Skin epidermis (tissue), 12 donors: ENCODE results near the gene CACNA2D4.

Experiments used
- H3K27ac ChIP-seq, 21 experiments: fragments of 200-600 bp; sonication (generic) in 11 of 21; one replicate each; pipeline ENCODE4 v1.5.0; 2020; ENCODE audit warnings: mild to moderate bottlenecking in 3 of 21, inconsistent platforms in 2 of 21, moderate library complexity in 2 of 21
- H3K4me3 ChIP-seq, 7 experiments: fragments of 200-600 bp; sonication (generic) in 2 of 7; one replicate each; pipeline ENCODE4 v1.5.0; 2020; ENCODE audit warnings: inconsistent platforms in 2 of 7, mild to moderate bottlenecking in 2 of 7, moderate library complexity in 1 of 7

CACNA2D4 gene

GRCh38 chr12:1778911-1779310, 139.5 kb downstream of the CACNA2D4 start:
- H3K27ac ChIP-seq = peak overlapping the region in 1 of 21 experiments; percentile 44
- H3K4me3 ChIP-seq = no peak overlapping the region

- Histone ChIP-seq H3K4me3 (no peak overlapping the region), H3K27ac (peak overlapping the region in 1 of 21 experiments; percentile 12)
These were observed 140.7 kb downstream of the CACNA2D4 start for GRCh38 chr12:1777798-1778197.

GRCh38 chr12:1776170-1776921, 142.1 kb downstream of the CACNA2D4 start:
- H3K27ac ChIP-seq = peak overlapping the region in 3 of 21 experiments; percentile 12 to 56 (median 30)

GRCh38 chr12:1773937-1774655, 144.4 kb downstream of the CACNA2D4 start:
- Histone ChIP-seq H3K27ac (peak overlapping the region in 1 of 21 experiments; percentile 34), H3K4me3 (no peak overlapping the region)

More at GRCh38 chr12:1776170-1776921, 142.1 kb downstream of the CACNA2D4 start:
- no peak overlapping the region for H3K4me3 ChIP-seq

- H3K27ac ChIP-seq = no peak overlapping the region
- no peak overlapping the region for H3K4me3 ChIP-seq
These were observed 148.5 kb downstream of the CACNA2D4 start for GRCh38 chr12:1769809-1770494.

- no peak overlapping the region for H3K27ac ChIP-seq
- H3K4me3 ChIP-seq = no peak overlapping the region
These were observed 149.8 kb downstream of the CACNA2D4 start for GRCh38 chr12:1768615-1769014.

GRCh38 chr12:1767407-1768090, 150.9 kb downstream of the CACNA2D4 start:
- H3K4me3 ChIP-seq = no peak overlapping the region
- peak overlapping the region in 1 of 21 experiments; percentile 27 for H3K27ac ChIP-seq

- Histone ChIP-seq H3K27ac (no peak overlapping the region), H3K4me3 (no peak overlapping the region)
These were observed 152.3 kb downstream of the CACNA2D4 start for GRCh38 chr12:1766110-1766509.

GRCh38 chr12:1763153-1763552, 155.3 kb downstream of the CACNA2D4 start:
- H3K27ac ChIP-seq = no peak overlapping the region
- no peak overlapping the region for H3K4me3 ChIP-seq

GRCh38 chr12:1761857-1762256, 156.6 kb downstream of the CACNA2D4 start:
- H3K4me3 ChIP-seq = no peak overlapping the region

GRCh38 chr12:1760566-1761382, 157.7 kb downstream of the CACNA2D4 start:
- no peak overlapping the region for H3K27ac ChIP-seq
- no peak overlapping the region for H3K4me3 ChIP-seq

More at GRCh38 chr12:1761857-1762256, 156.6 kb downstream of the CACNA2D4 start:
- no peak overlapping the region for H3K27ac ChIP-seq

- peak overlapping the region in 1 of 21 experiments; percentile 56 for H3K27ac ChIP-seq
- H3K4me3 ChIP-seq = no peak overlapping the region
These were observed 159.6 kb downstream of the CACNA2D4 start for GRCh38 chr12:1758887-1759286.

GRCh38 chr12:1758376-1758775, 160.1 kb downstream of the CACNA2D4 start:
- H3K4me3 ChIP-seq = no peak overlapping the region

GRCh38 chr12:1750300-1750699, 168.2 kb downstream of the CACNA2D4 start:
- no peak overlapping the region for H3K27ac ChIP-seq
- no peak overlapping the region for H3K4me3 ChIP-seq

More at GRCh38 chr12:1758376-1758775, 160.1 kb downstream of the CACNA2D4 start:
- peak overlapping the region in 1 of 21 experiments; percentile 56 for H3K27ac ChIP-seq

- no peak overlapping the region for H3K27ac ChIP-seq
- H3K4me3 ChIP-seq = no peak overlapping the region
These were observed 169.4 kb downstream of the CACNA2D4 start for GRCh38 chr12:1749019-1749418.

GRCh38 chr12:1747609-1748008, 170.8 kb downstream of the CACNA2D4 start:
- H3K4me3 ChIP-seq = no peak overlapping the region

GRCh38 chr12:1744932-1745331, 173.5 kb downstream of the CACNA2D4 start:
- Histone ChIP-seq H3K27ac (no peak overlapping the region), H3K4me3 (no peak overlapping the region)

More at GRCh38 chr12:1747609-1748008, 170.8 kb downstream of the CACNA2D4 start:
- no peak overlapping the region for H3K27ac ChIP-seq
